Panc1 (cell line): ENCODE measurements around the gene STYK1. TPM values are rescaled to one million over a fixed set of nuclear protein-coding genes. Genes with fewer than 3 reads are reported as not detected.
"Not testable (repeated sequence)": the region's sequence is repeated elsewhere in the genome, so short reads cannot be mapped to it uniquely, and the experiment has no call there.

Experiments used
- ATAC-seq: fragments of 200-7000 bp; cut with Tn5 transposase; 2 replicates; pipeline ENCODE4 v1.9.1; 2020; ENCODE audit warnings: mild to moderate bottlenecking, moderate library complexity
- BruUV-seq: library from RNA; stranded (reverse); fragments of 400-500 nt; replicated peaks from 2 replicates; lab custom pipeline; 2021; lab: Mats Ljungman, UMichigan
- CTCF ChIA-PET: fragments of 300-600 bp; sonication (Branson Sonifier 250); formaldehyde crosslinking; loops from one replicate; lab custom pipeline; 2022; ENCODE audit warnings: antibody characterized with exemption; lab: Charles Lee
- POLR2A ChIA-PET: fragments of 300-600 bp; sonication (Branson Sonifier 250); formaldehyde crosslinking; loops from one replicate; lab custom pipeline; 2022; ENCODE audit warnings: antibody characterized with exemption; lab: Charles Lee
- DNase-seq: peaks from one replicate; pipeline ENCODE4 v3.0.0-alpha.2; 2010; ENCODE audit warnings: low read depth, low spot score
- H3K27ac ChIP-seq: 2 replicates; pipeline ENCODE4 v1.5.1; 2011; ENCODE audit warnings: mild to moderate bottlenecking, low read length, inconsistent platforms
- H3K27me3 ChIP-seq: fragments of 200-500 bp; sonication (Bioruptor generic); 2 replicates; pipeline ENCODE4 v1.6.0; 2014; ENCODE audit warnings: low read length, inconsistent platforms; ENCODE audit not compliant: control insufficient read depth, insufficient read depth
- H3K36me3 ChIP-seq: fragments of 200-500 bp; sonication (Bioruptor generic); 2 replicates; pipeline ENCODE4 v1.5.1; 2014; ENCODE audit warnings: inconsistent platforms, mild to moderate bottlenecking, low read length, moderate library complexity; ENCODE audit not compliant: control insufficient read depth, insufficient read depth
- H3K4me1 ChIP-seq: 2 replicates; pipeline ENCODE4 v1.5.1; 2011; ENCODE audit warnings: inconsistent platforms, mild to moderate bottlenecking, low read length, moderate library complexity; ENCODE audit not compliant: control insufficient read depth, insufficient read depth
- H3K4me3 ChIP-seq, 2 experiments: 2 replicates each; pipeline ENCODE4 v1.5.1; 2011 to 2012; ENCODE audit warnings: low read depth in 2 of 2, low read length in 2 of 2, mild to moderate bottlenecking in 2 of 2, inconsistent platforms in 1 of 2, moderate library complexity in 1 of 2
- H3K9me3 ChIP-seq: fragments of 200-500 bp; sonication (Bioruptor generic); 2 replicates; pipeline ENCODE4 v1.5.1; 2014; ENCODE audit warnings: low read depth, mild to moderate bottlenecking, inconsistent platforms, low read length, moderate library complexity; ENCODE audit not compliant: control insufficient read depth, insufficient read depth
- CTCF ChIP-seq: fragments of 450-650 bp; IDR thresholded peaks from 2 replicates; pipeline ENCODE4 v1.5.1; 2017; ENCODE audit warnings: mild to moderate bottlenecking
- POLR2AphosphoS5 ChIP-seq: IDR thresholded peaks from 2 replicates; pipeline ENCODE4 v1.6.1; 2012; ENCODE audit warnings: mild to moderate bottlenecking, low read depth, low read length, moderate library complexity
- REST ChIP-seq, 2 experiments: IDR thresholded peaks; 2 replicates each; pipeline ENCODE4 v1.6.1; 2011 to 2012; ENCODE audit warnings: low read depth in 2 of 2, control low read depth in 1 of 2, low read length in 1 of 2, mild to moderate bottlenecking in 1 of 2, moderate library complexity in 1 of 2; ENCODE audit not compliant: insufficient read depth in 1 of 2
- SIN3A ChIP-seq: IDR thresholded peaks from 2 replicates; pipeline ENCODE4 v1.6.1; 2012; ENCODE audit warnings: low read depth, mild to moderate bottlenecking, low read length, moderate library complexity, borderline replicate concordance; ENCODE audit not compliant: insufficient read depth
- TCF7L2 ChIP-seq: IDR thresholded peaks from 2 replicates; pipeline ENCODE4 v1.6.1; 2011; ENCODE audit warnings: mild to moderate bottlenecking, low read depth, low read length, inconsistent platforms
- in situ Hi-C: cut with HindIII; loops from 2 replicates; pipeline ENCODE4 v1.10.0; 2016; ENCODE audit warnings: low sequenced_read_pairs, low pct_unique_long_range_greater_than_20kb
- intact Hi-C: fragments of 100-400 bp; cut with micrococcal nuclease; formaldehyde crosslinking; loops from one replicate; pipeline ENCODE4 v1.10.0; 2022; ENCODE audit not compliant: unreplicated experiment
- total RNA-seq: library from RNA; stranded (reverse); gene quantifications from one replicate; pipeline ENCODE4 v1.2.1, GENCODE V29; 2021; ENCODE audit not compliant: unreplicated experiment

STYK1 gene
- total RNA-seq, 1 experiment from 2014 or later, result 0.85 TPM

GRCh38 chr12:10574307-10574706, 99.5 kb downstream of the STYK1 start:
- no peak for TF ChIP-seq REST (IDR thresholded peaks at IDR 0.05; ENCODE audit: insufficient read depth in 1 of 2, low read depth in 2 of 2, low read length in 1 of 2)
- TF ChIP-seq SIN3A, result no peak
- TF ChIP-seq CTCF, result no peak
- TF ChIP-seq POLR2AphosphoS5, result no peak
- no peak for TF ChIP-seq TCF7L2
- in situ Hi-C loops, result no loop called here
- ATAC-seq (no peak), DNase-seq (no peak)
- H3K36me3 ChIP-seq, result no peaks in the 10 kb centered on the region
- intact Hi-C loops, result no loop called here
- H3K27me3 ChIP-seq, result no peaks in the 10 kb centered on the region
- H3K27ac ChIP-seq, result no peak overlapping the region
- no peak overlapping the region for H3K4me3 ChIP-seq
- H3K4me1 ChIP-seq, result no peaks in the 10 kb centered on the region
- no TSS peak for BruUV-seq
- ChIA-PET POLR2A (no interaction called here), CTCF (no interaction called here)
- H3K9me3 ChIP-seq, result no peaks in the 10 kb centered on the region

DNA sequence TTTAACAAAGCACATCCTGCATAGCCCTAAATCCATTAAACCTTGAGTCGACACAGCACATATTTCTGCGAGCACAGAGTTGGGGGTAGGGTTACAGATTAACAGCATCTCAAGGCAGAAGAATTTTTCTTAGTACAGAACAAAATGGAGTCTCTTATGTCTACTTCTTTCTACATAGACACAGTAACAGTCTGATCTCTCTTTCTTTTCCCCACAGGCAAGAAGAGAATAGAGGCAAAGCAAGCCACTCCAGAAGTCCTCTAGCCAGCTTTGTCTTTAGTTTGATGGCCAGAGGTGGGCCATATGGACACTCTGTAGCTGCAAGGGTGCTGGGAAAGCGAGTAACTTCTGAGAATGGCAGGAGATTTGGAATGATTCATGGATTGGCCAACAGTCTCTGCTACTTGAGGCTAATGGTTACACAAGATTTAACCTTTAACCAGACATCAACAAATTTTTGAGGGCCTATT, 101.8 kb downstream of the STYK1 start:
- intact Hi-C loops, DNase-seq, H3K4me3 ChIP-seq, H3K4me1 ChIP-seq, POLR2A ChIA-PET, ATAC-seq, in situ Hi-C loops, CTCF ChIA-PET, H3K36me3 ChIP-seq, H3K27me3 ChIP-seq, BruUV-seq, H3K9me3 ChIP-seq, H3K27ac ChIP-seq: not testable (repeated sequence)

GRCh38 chr12:10571141-10571540, 102.7 kb downstream of the STYK1 start:
- in situ Hi-C loops, result no loop called here
- TF ChIP-seq POLR2AphosphoS5 (no peak), CTCF (no peak), TCF7L2 (no peak), REST (IDR thresholded peaks at IDR 0.05; ENCODE audit: insufficient read depth in 1 of 2, low read depth in 2 of 2, low read length in 1 of 2) (no peak), SIN3A (no peak)
- H3K9me3 ChIP-seq, result no peaks in the 10 kb centered on the region
- DNase-seq, result no peak
- no peaks in the 10 kb centered on the region for H3K27me3 ChIP-seq
- CTCF ChIA-PET, result no interaction called here
- no peaks in the 10 kb centered on the region for H3K4me1 ChIP-seq
- POLR2A ChIA-PET, result no interaction called here
- BruUV-seq, result no TSS peak
- intact Hi-C loops, result no loop called here
- H3K4me3 ChIP-seq, result no peak overlapping the region
- H3K36me3 ChIP-seq, result no peaks in the 10 kb centered on the region
- H3K27ac ChIP-seq, result no peak overlapping the region
- no peak for ATAC-seq
